Stimulated activated CD4-positive, alpha-beta T cell treated with anti-CD3 and anti-CD28 coated beads, Interleukin-2, amount 100 ng/mL, for 24 hours (primary cell): Measurements from ENCODE around the gene SAP30.

ENCODE experiments used
- DNase-seq, 2 donors: peaks; one replicate each; pipeline ENCODE4 v3.0.0-alpha.2; 2020

SAP30 gene

DNA sequence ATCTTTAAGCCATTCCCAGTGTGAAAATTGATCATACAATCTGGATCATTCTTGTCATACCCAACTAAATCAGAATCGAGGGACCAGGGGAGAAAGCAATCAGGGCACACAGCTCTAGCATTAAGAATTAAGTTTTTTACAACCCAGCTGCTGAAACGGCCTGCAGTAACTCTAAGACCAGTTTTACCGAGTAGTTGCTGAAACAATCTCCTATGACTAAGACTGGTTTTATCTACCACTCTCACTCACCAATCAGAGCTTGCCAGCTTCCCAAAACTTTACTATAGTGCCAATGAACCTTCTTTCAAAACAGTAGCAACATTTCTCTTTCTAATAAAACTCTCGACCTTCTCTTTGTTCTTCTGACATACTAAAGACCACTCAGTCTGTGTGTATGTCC lies 2.8 kb upstream of the SAP30 start:
- no peak for DNase-seq

DNA sequence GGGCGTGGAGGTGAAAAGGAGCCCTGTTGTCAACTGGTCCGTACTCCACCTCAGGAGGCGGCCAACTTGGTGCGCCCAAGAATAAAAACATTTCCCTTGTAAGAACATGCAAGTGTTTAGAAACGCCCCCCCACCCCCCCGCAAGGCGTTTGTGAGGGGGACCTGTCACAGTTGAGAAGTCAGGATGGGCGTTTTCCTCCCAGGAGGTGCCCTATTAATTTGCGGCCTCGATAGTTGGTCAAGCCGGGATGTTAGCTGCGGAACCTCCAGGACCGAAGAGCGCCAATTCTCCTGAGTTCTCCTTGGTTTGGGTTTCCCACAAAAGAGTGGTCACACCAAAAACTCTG lies 651 bp upstream of the SAP30 start:
- peak; percentile 54 to 66 for DNase-seq

DNA sequence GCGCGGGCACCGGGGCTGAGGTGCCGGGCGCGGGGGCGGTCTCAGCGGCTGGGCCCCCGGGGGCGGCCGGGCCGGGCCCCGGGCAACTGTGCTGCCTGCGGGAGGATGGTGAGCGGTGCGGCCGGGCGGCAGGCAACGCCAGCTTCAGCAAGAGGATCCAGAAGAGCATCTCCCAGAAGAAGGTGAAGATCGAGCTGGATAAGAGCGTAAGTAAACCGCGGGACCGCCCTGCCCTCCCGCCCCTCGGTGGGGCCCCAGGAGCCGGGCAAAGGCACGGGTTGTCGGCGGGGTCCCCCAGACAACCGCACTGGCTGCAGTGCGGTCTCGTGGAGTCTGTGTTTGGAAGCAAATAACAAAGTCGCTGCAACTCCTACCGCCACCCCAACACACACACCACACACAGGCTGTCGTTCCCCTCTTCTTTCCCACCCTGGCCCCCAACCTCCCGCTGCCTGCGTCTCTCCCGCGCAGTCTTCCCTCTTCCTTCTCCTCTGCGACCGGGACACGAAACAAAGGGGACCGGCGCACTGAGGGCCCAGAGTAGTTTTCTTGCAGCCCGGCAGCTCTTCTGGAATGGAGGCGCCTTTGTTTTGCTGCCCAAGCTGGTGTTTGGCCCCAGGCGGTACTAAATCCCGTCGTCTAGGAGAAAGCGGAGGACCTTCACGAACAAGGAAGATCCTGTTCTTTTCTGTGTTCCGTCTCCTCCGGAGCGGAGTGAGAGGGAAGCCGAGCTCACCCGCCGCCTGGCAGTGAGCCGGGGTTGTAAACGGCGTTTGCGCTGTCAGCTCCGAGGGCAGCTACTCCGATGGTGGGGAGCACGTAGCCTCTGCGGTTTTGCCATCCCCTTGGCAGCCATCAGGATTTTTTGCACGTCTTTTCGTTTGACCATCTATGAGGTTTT lies 788 bp downstream of the SAP30 start:
- peak; percentile 47 to 50 for DNase-seq

DNA sequence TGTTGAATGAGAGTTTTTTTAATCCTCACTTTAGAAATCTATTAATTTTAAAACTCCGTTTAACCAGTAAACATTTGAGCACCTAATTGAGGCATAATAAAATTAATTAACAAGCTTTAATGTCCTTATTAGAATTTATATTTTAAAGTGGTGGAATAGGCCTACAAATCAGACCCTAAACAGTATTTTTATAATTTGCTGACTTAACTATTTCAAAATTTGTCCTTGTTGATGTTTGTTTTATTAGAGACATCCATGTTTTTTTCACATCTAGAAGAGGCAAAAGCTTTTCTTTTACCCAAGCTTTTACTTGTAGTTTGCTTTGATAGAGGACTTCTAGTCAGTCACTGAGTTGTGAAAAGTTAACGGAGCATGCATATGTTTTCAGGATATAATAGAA lies 3.8 kb downstream of the SAP30 start:
- DNase-seq: no peak

DNA sequence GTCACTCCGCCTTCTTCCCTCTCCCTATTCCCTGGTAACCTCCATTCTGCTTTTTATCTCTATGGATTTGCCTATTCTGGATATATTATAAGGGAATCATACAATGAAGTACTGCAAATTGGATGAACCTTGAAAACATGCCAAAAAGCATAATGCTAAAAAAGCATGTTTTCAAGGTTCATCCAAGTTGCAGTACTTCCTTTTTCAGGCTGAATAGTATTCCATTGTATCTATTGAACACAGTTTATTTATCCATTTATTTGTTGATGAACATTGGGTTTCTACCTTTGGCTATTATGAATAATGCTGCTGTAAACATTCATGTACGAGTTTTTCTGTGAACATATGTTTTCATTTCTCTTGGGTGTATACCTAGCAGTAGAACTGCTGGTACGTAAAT lies 9.2 kb downstream of the SAP30 start:
- no peak for DNase-seq

DNA sequence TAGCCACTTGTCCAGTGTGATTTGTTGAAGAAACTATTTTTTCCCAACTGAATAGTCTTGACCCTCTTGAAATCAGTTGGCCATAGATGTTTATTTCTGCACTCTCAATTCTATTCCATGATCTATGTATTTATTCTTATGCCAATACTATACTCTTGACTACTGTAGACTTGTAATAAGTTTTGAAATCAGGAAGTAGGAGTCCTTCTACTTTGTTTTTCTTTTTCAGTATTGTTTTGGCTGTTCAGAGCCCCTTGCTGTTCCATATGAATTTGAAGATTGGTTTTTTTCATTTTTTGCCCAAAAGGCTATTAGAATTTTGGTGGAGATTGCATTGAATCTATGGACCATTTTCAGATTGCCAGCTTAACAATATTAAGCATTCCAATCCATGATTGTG lies 10.2 kb downstream of the SAP30 start:
- DNase-seq: no peak

DNA sequence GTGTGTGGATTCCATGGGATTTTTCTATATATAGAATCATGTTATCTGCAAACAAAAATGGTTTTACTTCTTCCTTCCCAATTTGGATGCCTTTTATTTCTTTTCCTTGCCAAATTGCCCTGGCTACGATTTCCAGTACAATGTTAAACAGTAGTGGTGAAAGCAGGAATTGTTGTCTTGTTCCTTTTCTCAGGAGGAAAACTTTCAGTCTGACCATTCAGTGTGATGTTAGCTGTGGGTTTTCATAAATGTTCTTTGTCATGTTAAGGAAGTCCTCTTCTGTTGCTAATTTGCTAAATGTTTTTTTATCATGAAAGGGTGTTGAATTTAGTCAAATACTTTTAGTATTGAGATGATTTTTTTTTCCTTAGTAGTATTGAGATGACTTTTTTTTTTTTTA lies 10.9 kb downstream of the SAP30 start:
- no peak for DNase-seq

DNA sequence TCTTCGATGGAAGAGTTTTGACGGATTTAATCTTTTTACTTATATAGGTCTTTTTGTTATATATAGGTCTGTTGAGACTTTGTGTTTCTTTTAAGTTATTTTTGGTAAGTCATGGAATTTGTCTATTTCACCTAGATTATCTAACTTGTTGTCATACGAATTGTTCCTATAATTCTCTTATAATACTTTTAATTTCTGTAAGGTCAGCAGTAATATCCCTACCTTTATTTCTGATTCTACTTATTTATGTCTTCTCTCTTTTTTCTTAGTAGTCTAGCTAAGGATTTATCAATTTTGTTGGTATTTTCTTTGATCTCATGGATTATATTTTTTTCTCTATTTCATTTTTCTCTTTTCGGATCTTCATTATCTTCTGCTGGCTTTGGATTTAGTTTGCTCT lies 11.6 kb downstream of the SAP30 start:
- DNase-seq: no peak

DNA sequence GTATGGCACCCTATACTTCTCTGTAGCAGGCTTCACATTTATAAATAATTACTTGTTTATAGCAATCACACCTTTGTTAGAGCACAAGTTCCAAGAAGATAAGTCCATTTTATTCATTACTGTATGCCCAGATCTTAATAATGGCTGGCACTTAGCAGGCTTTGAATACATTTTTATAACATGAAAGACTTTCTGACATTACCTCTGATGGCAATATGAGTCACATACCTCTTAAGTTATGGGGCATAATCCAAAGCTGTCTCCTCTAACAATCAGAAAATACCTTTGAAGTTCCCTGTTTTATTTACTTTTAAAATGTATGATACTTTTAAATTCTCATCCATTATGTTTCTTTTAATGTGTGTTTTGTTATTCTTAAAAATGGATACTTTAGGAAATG lies 16.0 kb downstream of the SAP30 start:
- no peak for DNase-seq

DNA sequence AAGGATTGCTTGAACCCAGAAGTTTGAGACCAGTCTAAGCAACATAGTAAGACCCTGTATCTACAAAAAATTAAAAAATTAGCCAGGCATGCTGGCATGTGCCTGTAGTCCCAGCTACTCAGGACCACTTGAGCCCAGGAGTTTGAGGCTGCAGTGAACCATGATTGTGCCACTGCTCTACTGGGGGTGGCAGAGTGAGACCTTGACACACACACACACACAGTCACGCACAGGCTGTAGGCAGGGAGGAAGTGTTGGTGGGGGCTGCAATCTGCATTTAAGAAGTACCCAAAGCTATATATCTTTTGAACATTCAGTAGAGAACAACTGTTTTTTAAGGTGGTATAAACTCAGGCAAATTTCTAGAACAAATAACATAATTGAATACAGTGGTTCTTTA lies 20.9 kb downstream of the SAP30 start:
- DNase-seq: no peak

DNA sequence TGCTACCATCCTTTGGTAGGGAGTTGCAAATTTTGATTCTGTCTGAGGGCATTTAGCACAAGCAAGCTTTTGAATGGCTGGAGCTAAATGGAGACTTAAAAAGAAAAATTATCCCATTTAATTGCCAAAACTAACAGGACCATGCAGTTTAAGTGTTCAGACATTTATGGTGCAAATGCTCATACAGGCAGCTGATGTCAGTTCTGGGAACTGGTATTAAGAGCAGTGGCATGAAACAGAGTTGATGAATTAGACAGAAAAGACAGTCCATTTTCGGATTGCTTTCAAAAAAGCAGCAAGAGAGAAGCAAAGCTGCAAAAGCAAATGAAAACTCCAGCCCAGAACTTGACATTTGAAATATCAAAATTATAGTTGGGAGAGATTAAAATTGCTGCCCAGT lies 26.9 kb downstream of the SAP30 start:
- no peak for DNase-seq

DNA sequence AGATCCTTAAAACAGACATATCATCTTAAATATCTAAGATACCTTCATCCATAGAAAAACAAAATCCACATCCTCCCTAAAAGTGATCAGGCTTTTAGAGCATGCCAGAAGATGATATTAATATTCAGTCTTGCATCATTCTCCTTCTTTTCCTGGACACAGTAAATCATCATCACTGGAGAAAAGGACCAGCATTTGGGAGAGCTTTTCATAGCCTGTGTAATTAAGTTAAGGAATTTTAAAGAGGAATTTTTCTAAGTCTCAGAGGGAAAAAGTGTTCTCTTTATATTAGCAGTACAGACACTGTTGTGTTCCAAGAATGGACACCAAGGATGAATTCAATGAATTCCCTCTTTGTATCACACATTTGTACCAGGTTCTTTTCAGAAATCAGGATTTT lies 27.5 kb downstream of the SAP30 start:
- no peak for DNase-seq

DNA sequence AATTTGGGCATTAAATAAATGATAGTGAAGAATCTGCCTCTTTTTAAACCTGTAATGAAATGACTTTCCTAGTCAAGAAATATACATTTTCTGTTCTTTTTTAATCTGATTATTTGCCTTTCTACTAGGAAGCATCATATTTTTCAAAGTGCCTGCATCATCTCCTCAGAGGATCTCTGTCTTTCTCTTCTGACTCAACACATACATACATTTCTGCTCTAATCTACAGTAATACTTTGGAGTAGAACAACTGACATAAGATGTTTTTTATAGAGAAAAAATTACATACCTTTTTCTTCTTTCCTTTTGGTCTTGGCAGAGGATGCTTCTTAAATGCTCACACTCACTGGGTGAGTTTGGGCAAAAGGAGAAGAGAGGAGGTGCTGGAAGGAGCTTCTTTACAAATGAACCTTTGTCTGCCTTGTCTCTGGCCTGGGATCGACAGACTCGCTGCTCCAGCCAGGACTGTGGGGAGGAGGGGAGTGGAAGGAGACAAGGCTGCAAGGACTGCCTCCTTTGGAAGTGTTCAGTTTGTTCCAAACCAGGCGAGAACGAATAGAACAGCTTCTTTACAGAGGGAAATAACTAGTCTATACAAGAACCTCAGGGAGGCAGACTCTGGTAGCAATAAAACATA lies 28.1 kb downstream of the SAP30 start, which contains the start of gene SCRG1:
TSS of gene SCRG1 (minus strand) at position 338 of the 637 bp plus-strand sequence. CDS start 7,702 bp downstream, outside the sequence.
- no peak for DNase-seq

DNA sequence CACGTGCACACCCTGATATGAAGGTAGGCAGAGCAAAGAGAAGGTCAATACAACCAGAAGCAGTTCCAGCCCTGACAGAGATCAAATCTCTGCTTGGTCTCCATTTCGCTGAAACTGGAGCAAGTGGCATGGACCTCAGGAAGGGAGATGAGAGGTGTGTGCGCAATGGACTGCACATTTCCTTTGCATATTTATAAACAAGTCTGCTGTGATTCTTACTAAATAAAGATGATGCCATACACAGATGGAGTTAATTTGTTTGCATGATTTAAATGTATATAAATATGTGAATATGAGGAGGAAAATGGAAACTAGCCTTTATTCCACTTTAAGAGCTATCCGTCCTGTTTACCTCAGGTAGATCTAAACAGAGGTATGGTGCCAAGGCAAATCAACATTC lies 30.3 kb downstream of the SAP30 start:
- DNase-seq: no peak

DNA sequence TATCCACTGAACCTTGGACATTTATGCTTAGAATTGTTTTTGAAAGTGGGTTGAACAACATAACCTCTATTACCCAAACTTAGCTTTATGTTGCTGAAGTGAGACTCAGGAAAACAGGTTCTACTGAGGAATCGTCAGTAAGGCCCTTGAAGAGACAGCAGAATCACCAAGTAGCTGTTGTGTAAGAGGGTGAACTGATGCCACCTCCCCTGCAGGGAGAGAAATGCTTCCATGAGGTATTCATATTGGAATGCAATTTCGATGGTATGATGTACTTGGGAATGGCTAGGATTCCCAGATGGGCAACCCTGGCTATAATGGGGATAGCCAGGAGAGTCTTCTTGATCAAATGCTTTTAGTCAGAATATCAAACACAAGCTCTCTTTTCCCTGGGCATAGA lies 32.3 kb downstream of the SAP30 start:
- no peak for DNase-seq

DNA sequence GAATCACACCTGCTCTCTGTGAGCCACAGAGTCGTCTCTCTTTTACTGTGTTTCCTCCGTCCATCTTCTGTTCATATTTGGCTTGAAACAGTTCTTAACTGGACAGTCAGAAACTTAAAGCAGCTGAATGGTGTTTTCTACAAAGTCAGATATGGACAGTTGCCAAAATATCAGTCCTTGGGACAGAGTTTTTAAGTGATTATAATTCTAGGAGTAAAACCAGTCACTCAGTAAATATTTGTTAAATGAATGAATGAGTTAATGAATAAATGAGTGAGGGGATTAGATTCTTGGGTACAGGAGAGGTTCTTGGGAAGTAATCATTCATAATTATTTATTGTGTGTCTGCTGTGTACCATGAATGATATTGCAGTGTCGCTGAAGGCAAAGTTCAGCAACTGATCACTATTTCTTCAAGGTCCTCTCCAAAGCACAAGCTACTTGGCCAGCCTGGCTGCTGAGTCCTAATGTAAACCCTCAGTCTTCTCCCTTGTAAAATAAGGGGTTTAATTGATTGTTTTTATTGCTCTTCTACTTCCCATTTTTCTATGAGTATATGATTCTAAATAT lies 33.6 kb downstream of the SAP30 start:
- DNase-seq: no peak

DNA sequence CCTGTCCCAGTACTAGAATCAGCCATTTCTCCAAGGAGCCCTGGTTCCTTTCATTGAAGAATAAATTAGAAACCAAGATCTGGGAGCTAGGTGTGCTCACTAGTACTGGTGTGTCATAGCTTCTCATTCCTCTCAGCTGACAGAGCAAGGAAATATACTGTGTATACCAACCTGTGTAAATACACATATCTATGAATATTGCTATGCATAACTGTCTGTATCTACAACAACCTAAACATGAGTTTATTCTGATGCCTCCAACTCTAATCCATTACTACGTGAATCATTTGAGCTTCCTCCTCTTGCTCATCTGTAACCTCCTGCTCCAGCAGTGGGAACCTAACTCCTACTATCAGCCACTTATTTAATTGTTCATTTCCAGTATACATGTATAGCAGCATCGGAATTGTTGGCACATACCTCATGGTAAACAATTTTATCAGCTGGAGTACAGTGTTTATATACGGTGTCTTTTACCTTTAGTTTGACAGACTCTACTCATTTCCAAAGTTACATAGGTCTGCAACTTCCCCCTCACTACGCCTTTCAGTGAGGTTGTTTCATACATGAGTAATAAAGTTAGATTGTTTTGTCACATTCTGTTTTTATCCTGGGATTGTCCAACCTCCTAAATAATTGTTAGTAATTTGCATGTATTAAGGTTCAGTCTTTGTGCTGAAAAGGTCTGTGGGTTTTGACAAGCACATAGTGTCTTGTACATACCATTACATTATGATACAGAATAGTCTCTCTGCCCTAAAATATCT lies 35.3 kb downstream of the SAP30 start:
- no peak for DNase-seq

DNA sequence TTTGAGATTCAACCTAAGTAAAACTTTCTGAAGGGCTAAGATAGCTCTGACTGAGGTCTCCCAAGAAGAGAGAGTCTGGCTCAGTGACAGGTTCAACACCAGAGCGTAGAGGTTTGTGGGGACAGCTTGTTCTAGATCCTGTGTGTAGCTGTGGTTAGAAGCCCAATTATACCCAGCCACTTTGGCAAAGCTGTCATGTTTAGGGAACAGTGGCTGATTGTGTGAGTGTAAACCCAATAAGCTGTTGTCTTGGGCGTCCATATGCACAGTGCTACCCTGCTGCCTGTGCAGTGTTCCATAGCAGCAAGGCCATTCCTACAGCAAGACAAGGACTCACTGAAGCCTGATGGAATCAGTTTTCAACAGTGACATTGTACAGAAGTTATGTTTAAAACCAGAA lies 39.3 kb downstream of the SAP30 start:
- no peak for DNase-seq

DNA sequence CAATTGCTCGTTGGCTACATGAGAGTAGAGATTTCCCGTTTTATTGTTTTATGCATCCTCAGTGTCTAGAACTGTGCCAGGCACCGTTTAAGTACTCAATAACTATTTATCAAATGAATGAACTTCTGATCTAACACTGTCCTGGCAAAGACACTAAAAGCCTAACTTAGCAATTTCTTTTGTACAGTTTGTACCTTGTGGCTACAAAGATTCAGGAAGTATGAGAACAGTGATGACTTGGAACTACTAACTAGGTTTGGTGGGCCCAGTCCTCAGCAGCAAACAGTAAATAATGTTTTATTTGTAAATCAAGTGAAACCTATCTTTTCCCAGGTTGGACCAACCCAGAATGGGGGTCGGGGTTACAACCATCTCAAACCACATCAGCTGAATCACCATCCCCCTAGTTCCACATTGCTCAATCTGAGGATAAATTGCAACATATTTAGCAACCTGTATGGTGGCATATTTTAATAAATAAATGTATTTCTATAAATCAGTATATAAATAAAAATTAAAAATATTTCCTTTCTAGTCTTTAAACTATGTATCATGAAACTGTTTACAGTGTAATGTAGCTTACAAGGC lies 40.4 kb downstream of the SAP30 start:
- no peak for DNase-seq

DNA sequence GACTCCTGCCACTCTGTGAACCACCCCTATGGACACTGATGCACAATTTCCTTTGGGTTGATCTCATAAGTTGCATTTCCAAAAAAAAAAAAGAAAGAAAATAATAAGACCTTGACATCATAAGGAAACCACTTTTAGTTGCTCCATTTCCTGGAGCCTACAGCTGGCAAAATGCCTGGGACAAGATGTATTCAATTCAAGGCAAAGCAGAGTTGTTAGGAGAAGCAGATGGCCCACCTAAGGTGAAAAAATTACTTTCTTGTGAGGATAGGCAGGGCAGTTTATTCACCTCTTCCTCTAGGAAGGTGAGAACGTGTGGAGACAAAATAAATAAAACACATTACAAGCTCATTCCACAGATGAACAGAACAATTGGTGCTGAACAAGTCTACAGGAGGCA lies 42.3 kb downstream of the SAP30 start:
- DNase-seq: no peak

DNA sequence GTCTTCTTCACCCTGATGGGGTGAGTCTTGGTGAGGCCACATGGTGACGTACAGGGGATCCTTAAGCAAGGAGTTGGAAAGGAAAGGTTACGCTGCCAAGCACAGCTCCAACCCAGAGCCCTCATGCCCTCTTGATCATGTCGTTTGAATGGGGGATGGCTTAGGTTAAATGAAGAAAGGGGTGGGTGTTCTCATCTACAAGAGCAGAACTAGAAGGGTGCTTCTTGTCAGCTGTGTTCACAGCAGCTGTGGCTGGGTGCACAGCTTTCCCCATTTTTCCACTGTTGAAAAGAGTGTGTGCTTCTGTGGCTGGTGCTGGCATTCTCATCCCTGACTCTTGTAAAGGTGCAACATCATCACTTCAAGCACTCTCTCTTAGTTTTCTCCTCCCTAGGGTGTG lies 43.7 kb downstream of the SAP30 start:
- DNase-seq: no peak

DNA sequence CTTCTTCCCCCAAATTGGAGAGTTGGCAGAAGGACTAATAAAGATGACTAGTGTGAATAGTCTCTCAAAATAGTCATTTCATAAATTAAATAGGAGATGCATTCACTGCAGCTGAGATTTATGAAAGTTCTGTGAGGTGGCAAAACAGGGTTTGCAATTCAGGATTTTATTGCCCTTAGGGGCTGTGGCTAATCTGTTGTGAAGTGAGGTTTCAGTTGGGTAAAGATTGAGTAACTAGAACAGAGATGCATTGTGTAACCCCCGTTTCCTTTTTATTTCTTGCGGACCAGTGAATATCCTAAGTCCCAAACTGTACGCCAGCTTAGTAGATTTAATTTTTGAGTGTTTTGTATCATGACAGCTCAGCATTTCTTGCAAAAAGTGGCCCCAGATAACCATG lies 44.3 kb downstream of the SAP30 start:
- no peak for DNase-seq
